ENCODE data around the gene AMD1.

- TF ChIP-seq POLR2AphosphoS5 (IDR thresholded peaks at IDR 0.05; ENCODE audit: borderline replicate concordance, low read depth, low read length): no peak
- TF ChIP-seq EZH2 (IDR thresholded peaks at IDR 0.05): no peak
- no peak for TF ChIP-seq FOXP2 (optimal IDR thresholded peaks at IDR 0.05; ENCODE audit: control extremely low read depth, extremely low read length, insufficient read depth)
Observed at GRCh38 chr6:110874880-110875547, 429 bp downstream of the AMD1 start.

Data from SK-N-MC (cell line).